Measurements from ENCODE around the gene KRTAP10-2. TPM values are rescaled to one million over a fixed set of nuclear protein-coding genes. Genes with fewer than 3 reads are reported as not detected.
A peak's percentile ranks its signal among the peaks of the same experiment; 100 is the strongest.

KRTAP10-2 gene
- total RNA-seq, 2 experiments from 2014 or later: not detected

GRCh38 chr21:44519346-44520325 is 31.7 kb downstream of the KRTAP10-2 start:
- ChIA-PET CTCF (no interaction called here), POLR2A (no interaction called here)
- no peaks in the 10 kb centered on the region for H3K27me3 Mint-ChIP-seq
- ATAC-seq: no peak
- H3K36me3 Mint-ChIP-seq (ENCODE audit: low read depth): no peaks in the 10 kb centered on the region
- no peaks in the 10 kb centered on the region for H3K4me1 Mint-ChIP-seq (ENCODE audit: low read depth)
- intact Hi-C loops (cut with micrococcal nuclease): loop anchor here (10.0 kb wide), 1 partner anchor 225 kb away; no protein-coding TSS in a partner anchor
- H3K4me3 Mint-ChIP-seq: no peak overlapping the region
- H3K27ac Mint-ChIP-seq: no peak overlapping the region
- TF ChIP-seq CTCF (IDR thresholded peaks at IDR 0.05): no peak
- no peak for DNase-seq
- no peaks in the 10 kb centered on the region for H3K9me3 Mint-ChIP-seq

DNA sequence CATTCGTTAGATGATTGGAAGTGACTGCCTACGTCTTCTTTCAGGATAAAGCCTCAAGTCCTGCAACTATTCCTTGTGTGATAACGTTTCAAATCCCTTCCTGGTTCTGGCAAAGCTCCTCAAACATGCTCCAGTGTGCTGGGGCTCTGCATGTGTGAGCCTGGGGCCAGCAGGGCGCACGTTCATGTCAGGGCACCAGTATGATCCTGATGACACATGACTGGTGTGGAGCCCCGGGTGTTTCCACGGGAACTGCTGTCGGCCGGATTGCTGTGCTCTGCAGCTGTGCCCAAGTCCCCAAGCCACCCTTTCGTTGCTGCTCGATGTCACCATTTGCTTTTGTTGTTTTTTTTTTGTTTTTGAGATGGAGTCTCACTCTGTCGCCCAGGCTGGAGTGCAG is 32.6 kb downstream of the KRTAP10-2 start:
- Mint-ChIP-seq H3K9me3 (no peaks in the 10 kb centered on the region), H3K4me1 (ENCODE audit: low read depth) (no peaks in the 10 kb centered on the region), H3K4me3 (no peak overlapping the region), H3K27me3 (no peaks in the 10 kb centered on the region), H3K27ac (no peak overlapping the region), H3K36me3 (ENCODE audit: low read depth) (no peaks in the 10 kb centered on the region)
- TF ChIP-seq CTCF (IDR thresholded peaks at IDR 0.05): no peak
- DNase-seq: no peak
- POLR2A ChIA-PET: interaction anchor here (0.6 kb wide), 1 partner anchor 463 kb away, joined by 3 read pairs; no protein-coding TSS in a partner anchor
- intact Hi-C loops (cut with micrococcal nuclease): loop anchor here (10.0 kb wide), 1 partner anchor 226 kb away; no protein-coding TSS in a partner anchor
- CTCF ChIA-PET: interaction anchor here (1.2 to 1.4 kb wide), 2 partner anchors 31 to 275 kb away, joined by 3 to 8 read pairs; no protein-coding TSS in a partner anchor
- ATAC-seq: no peak

DNA sequence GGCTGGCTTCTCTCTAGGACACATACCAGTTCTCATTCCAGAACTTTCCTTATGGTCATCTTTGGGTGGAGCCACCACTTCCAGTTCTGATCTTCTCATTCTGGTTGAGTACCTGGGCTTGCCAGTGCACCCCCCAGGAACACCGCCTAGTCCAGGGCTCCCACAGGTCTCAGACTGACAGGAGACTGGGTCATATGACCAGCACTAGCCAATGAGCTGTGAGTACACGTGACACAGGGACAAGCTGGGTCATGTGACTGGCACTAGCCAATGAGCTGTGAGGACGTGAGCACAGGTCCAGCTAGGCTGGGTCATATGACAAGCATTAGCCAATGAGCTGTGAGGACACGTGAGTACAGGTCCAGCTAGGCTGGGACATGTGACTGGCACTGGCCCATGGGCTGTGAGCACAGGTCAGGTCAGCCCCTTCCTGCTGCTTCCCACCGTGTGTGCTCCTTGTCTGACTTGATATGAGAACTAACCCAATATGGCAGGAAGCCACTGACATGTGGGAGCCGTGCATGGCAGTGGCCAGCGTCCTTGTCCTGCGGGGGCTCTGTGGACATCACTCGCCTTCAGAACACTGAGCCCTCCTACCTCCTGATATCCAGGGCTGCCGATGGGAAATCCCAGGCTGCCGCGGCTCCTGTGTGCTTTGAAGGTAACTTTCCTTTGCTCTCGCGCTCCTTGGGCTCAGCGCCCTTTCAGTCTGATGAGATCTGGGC is 34.0 kb downstream of the KRTAP10-2 start:
- DNase-seq (peak; percentile 57), ATAC-seq (peak; percentile 79)
- CTCF ChIA-PET: interaction anchor here (1.2 to 1.4 kb wide), 2 partner anchors 29 to 276 kb away, joined by 3 to 8 read pairs; no protein-coding TSS in a partner anchor
- POLR2A ChIA-PET: no interaction called here
- TF ChIP-seq CTCF (IDR thresholded peaks at IDR 0.05): no peak
- no peaks in the 10 kb centered on the region for H3K36me3 Mint-ChIP-seq (ENCODE audit: low read depth)
- H3K27me3 Mint-ChIP-seq: no peaks in the 10 kb centered on the region
- H3K4me1 Mint-ChIP-seq (ENCODE audit: low read depth): no peaks in the 10 kb centered on the region
- H3K27ac Mint-ChIP-seq: no peak overlapping the region
- intact Hi-C loops (cut with micrococcal nuclease): loop anchor here (10.0 kb wide), 1 partner anchor 227 kb away; no protein-coding TSS in a partner anchor
- H3K9me3 Mint-ChIP-seq: no peaks in the 10 kb centered on the region
- no peak overlapping the region for H3K4me3 Mint-ChIP-seq

GRCh38 chr21:44516828-44517174 is 34.5 kb downstream of the KRTAP10-2 start:
- Mint-ChIP-seq H3K36me3 (ENCODE audit: low read depth) (no peaks in the 10 kb centered on the region), H3K27me3 (no peaks in the 10 kb centered on the region), H3K27ac (no peak overlapping the region), H3K9me3 (no peaks in the 10 kb centered on the region), H3K4me3 (no peak overlapping the region), H3K4me1 (ENCODE audit: low read depth) (no peaks in the 10 kb centered on the region)
- ATAC-seq (no peak), DNase-seq (no peak)
- no peak for TF ChIP-seq CTCF (IDR thresholded peaks at IDR 0.05)
- intact Hi-C loops (cut with micrococcal nuclease): loop anchor here (10.0 kb wide), 1 partner anchor 228 kb away; no protein-coding TSS in a partner anchor
- ChIA-PET POLR2A (no interaction called here), CTCF (interaction anchor here (1.3 to 1.4 kb wide), 2 partner anchors 225 to 277 kb away, joined by 6 read pairs; no protein-coding TSS in a partner anchor)
